Measurements from ENCODE around the gene TCF3. TPM values are rescaled to one million over a fixed set of nuclear protein-coding genes. Genes with fewer than 3 reads are reported as not detected.

TCF3 gene
- total RNA-seq, 2 donors from 2014 or later = 64.2 to 114 TPM

DNA sequence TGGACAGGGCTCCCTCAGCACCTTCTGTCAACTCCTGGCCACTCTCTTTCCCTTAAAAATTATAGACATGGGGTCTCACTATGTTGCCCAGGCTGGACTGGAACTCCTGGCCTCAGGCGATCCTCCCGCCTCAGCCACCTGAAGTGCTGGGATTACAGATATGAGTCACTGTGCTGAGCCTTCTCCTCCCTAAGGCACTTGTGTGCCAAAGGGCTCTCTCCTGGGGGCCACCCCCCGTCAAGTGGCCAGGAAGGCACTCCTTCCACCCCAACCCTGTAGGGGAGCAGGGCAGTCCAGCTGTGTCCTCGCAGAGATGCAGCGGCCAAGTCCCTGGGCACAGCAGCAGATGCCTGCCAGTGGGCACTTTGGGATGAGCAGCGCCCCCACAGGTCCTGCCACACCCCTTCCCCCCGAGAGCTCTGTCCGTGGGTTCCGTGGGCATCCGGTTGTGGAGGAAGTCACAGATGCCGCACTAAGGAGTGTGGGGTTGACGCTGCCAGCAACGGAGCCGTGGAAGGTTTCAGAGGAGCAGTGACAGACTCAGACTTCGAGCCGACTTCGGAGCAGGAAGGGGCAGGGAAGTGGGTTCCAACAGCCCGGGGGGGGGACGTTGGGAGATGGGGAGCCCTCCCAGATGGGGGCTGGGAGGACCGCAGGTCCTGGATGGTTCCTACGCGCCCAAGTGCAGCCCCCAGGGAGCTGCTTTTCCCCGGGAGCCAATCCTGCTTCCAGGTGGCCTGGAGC, 43.9 kb downstream of the TCF3 start:
- Histone ChIP-seq H3K27me3 (no peaks in the 10 kb centered on the region), H3K9me3 (no peaks in the 10 kb centered on the region), H3K36me3 (no peaks in the 10 kb centered on the region), H3K4me3 (no peak overlapping the region), H3K9ac (ENCODE audit: low read depth in 2 of 2, low read length in 2 of 2) (no peak overlapping the region), H3K4me1 (peaks cover 11% of the 10 kb centered on the region), H3K27ac (no peak overlapping the region)
- TF ChIP-seq CTCF (IDR thresholded peaks at IDR 0.05) = no peak
- DNase-seq = no peak
- intact Hi-C loops (cut with DNase I) = no loop called here

DNA sequence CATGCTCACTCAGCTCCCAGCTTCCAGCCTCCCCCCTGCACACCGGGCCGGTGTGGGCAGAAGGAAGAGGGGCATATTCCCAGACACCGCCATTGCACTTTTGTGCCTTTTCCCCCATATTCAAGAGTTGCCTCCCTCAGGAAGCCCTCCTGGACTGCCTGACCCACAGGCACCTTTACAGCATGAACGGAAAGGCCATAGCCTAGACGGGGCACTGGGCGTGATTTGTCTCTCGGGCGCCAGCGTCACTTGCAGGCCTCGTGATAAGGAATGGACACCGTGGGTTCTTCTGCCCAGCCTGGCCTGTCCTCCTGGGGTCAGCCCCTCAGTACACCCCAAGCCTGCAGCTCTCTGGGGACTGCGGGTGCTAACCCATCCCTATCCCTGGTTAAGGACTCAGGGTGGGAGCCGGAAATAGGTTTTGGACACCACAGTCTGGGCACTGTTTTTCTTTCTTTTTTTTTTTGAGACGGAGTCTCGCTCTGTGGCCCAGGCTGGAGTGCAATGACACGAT, 46.2 kb downstream of the TCF3 start:
- H3K9ac ChIP-seq (ENCODE audit: low read depth in 2 of 2, low read length in 2 of 2) = peak overlapping the region; percentile 75 to 91
- H3K36me3 ChIP-seq = no peaks in the 10 kb centered on the region
- peak overlapping the region; percentile 91 for H3K27ac ChIP-seq
- H3K9me3 ChIP-seq = no peaks in the 10 kb centered on the region
- H3K4me3 ChIP-seq = peak overlapping the region; percentile 80
- no peak for TF ChIP-seq CTCF (IDR thresholded peaks at IDR 0.05)
- DNase-seq = no peak
- H3K27me3 ChIP-seq = no peaks in the 10 kb centered on the region
- intact Hi-C loops (cut with DNase I) = no loop called here
- H3K4me1 ChIP-seq = peaks cover 17% of the 10 kb centered on the region

DNA sequence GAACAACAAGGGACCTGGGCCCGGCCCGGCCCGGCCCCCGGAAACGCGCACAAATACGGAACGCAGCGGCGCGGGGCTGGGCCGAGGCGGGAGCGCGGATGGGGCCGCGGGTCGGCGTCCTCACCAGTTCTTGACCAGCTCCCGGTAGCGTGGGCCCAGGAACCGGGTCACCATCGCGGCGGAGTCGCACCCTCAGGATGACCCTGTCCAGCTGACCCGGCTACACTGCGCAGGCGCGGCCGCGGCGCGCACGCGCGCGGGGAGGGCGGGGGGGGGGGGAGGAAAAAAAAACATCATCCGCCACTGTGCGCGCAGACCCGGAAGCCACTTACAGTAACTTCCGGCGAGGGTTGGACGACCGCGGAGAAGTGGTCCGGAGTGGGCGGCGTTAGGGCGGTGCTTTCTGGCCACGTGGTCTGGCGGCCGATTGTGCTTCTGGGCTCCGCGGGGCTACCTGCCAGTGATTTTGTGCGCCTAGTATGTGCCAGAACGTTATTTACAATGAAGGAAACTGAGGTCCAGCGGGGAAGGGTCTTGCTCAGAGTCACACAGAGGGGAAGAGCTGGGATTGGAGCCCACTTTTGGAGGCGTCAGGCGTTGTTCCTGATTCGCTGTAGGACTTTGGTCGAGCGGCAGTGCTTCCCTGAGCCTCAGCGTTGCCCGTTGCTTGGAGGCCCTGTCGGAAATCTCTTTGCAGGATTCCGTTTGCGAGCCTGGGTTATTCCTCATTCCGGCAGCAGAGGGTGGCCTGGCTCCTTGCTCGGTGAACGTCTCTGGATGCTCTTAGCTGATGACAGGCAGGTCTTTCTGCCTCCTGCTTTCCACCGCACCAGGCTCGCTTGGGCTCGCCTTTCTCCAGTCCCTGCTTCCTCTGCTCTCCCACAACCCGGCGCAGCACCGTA, 46.9 kb downstream of the TCF3 start, which contains the start of gene UQCR11:
Gene UQCR11, minus strand, starts transcription at position 227 of the 902 bp plus-strand sequence. Its CDS starts 53 bp downstream, at position 174.
- Histone ChIP-seq H3K27me3 (no peaks in the 10 kb centered on the region), H3K36me3 (no peaks in the 10 kb centered on the region), H3K4me3 (peak within 1 kb of the TSS; percentile 80), H3K27ac (peak within 1 kb of the TSS; percentile 91), H3K9me3 (no peaks in the 10 kb centered on the region), H3K4me1 (peaks cover 17% of the 10 kb centered on the region), H3K9ac (ENCODE audit: low read depth in 2 of 2, low read length in 2 of 2) (peak within 1 kb of the TSS; percentile 86 to 95)
- intact Hi-C loops (cut with DNase I) = no loop called here
- DNase-seq = peak; percentile 96
- peak; percentile 45 for TF ChIP-seq CTCF (IDR thresholded peaks at IDR 0.05)

- intact Hi-C loops (cut with DNase I) = no loop called here
- DNase-seq = no peak
- Histone ChIP-seq H3K36me3 (peaks cover 6% of the 10 kb centered on the region), H3K27me3 (no peaks in the 10 kb centered on the region), H3K27ac (no peak overlapping the region), H3K4me1 (peaks cover 17% of the 10 kb centered on the region), H3K9ac (ENCODE audit: low read depth in 2 of 2, low read length in 2 of 2) (no peak overlapping the region), H3K4me3 (no peak overlapping the region), H3K9me3 (no peaks in the 10 kb centered on the region)
- TF ChIP-seq CTCF (IDR thresholded peaks at IDR 0.05) = no peak
Measured at GRCh38 chr19:1602091-1602707, 50.2 kb downstream of the TCF3 start.

DNA sequence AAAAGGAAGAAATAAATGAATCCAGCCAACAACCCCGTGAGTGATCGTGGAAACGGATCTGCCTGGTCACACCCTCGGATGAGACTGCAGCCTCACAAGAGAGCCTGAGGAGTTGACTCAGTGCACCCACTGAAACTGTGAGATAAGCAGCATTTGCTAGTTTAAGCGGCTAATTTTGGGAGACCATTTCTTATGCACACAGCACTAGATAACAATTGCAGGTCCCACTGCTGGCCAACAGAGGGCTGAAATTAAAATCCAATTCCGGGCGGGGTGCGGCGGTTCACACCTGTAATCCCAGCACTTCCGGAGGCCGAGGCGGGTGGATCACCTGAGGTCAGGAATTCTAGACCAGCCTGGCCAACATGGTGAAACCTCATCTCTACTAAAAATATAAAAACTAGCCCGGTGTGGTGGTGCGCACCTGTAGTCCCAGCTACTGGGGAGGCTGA, 50.8 kb downstream of the TCF3 start:
- Histone ChIP-seq H3K27me3 (no peaks in the 10 kb centered on the region), H3K9ac (ENCODE audit: low read depth in 2 of 2, low read length in 2 of 2) (no peak overlapping the region), H3K4me3 (no peak overlapping the region), H3K9me3 (no peaks in the 10 kb centered on the region), H3K4me1 (peaks cover 17% of the 10 kb centered on the region), H3K27ac (no peak overlapping the region), H3K36me3 (peaks cover 6% of the 10 kb centered on the region)
- intact Hi-C loops (cut with DNase I) = no loop called here
- no peak for DNase-seq
- no peak for TF ChIP-seq CTCF (IDR thresholded peaks at IDR 0.05)
